Keratinocyte (primary cell): ENCODE data around the gene NHLH1. TPM values are rescaled to one million over a fixed set of nuclear protein-coding genes. Genes with fewer than 3 reads are reported as not detected.

Experiments used
- DNase-seq: peaks from one replicate; pipeline ENCODE4 v3.0.0-alpha.2; 2011; ENCODE audit warnings: low read depth, missing footprints, low spot score
- FAIRE-seq: peaks from 2 replicates; lab custom pipeline; 2011; peaks lifted over from hg19 to GRCh38; lab: Jason Lieb, UNC
- H2AFZ ChIP-seq: 2 replicates; pipeline ENCODE4 v1.6.0; 2012; ENCODE audit warnings: low read length, control low read depth, inconsistent platforms; ENCODE audit not compliant: control insufficient read depth
- H3K27ac ChIP-seq: 2 replicates; pipeline ENCODE4 v1.5.1; 2011; ENCODE audit warnings: low read length; ENCODE audit not compliant: control insufficient read depth, insufficient read depth
- H3K27me3 ChIP-seq: 3 replicates; pipeline ENCODE4 v1.6.0; 2011; ENCODE audit warnings: low read length; ENCODE audit not compliant: control insufficient read depth, insufficient read depth; ENCODE audit errors: extremely low read depth
- H3K36me3 ChIP-seq, 2 experiments: 2 replicates in 1 of 2; 3 replicates in 1 of 2; pipeline ENCODE4 v1.5.1; 2011; ENCODE audit warnings: low read length in 2 of 2, mild to moderate bottlenecking in 1 of 2; ENCODE audit not compliant: control insufficient read depth in 2 of 2, insufficient read depth in 2 of 2; ENCODE audit errors: extremely low read depth in 1 of 2
- H3K4me1 ChIP-seq: 3 replicates; pipeline ENCODE4 v1.5.1; 2011; ENCODE audit warnings: low read length; ENCODE audit not compliant: control insufficient read depth, insufficient read depth; ENCODE audit errors: extremely low read depth
- H3K4me2 ChIP-seq: 3 replicates; pipeline ENCODE4 v1.6.0; 2011; ENCODE audit warnings: low read depth, low read length; ENCODE audit not compliant: control insufficient read depth, insufficient read depth; ENCODE audit errors: extremely low read depth
- H3K4me3 ChIP-seq, 3 experiments: fragments of 200-600 bp in 1 of 3; sonication (generic) in 1 of 3; 2 replicates in 2 of 3; 3 replicates in 1 of 3; pipeline ENCODE4 v1.5.1; 2011 to 2016; ENCODE audit warnings: low read length in 3 of 3, mild to moderate bottlenecking in 3 of 3, control low read depth in 2 of 3, inconsistent platforms in 1 of 3, low read depth in 1 of 3, mixed read lengths in 1 of 3, mixed run types in 1 of 3, moderate library complexity in 1 of 3; ENCODE audit not compliant: control insufficient read depth in 2 of 3, insufficient read depth in 2 of 3; ENCODE audit errors: extremely low read depth in 1 of 3
- H3K79me2 ChIP-seq: 2 replicates; pipeline ENCODE4 v1.6.0; 2012; ENCODE audit warnings: low read length; ENCODE audit not compliant: control insufficient read depth, insufficient read depth
- H3K9ac ChIP-seq: 3 replicates; pipeline ENCODE4 v1.6.0; 2011; ENCODE audit warnings: low read length; ENCODE audit not compliant: control insufficient read depth, insufficient read depth; ENCODE audit errors: extremely low read depth
- H3K9me1 ChIP-seq: 3 replicates; pipeline ENCODE4 v1.6.0; 2011; ENCODE audit warnings: low read length; ENCODE audit not compliant: control insufficient read depth, insufficient read depth; ENCODE audit errors: extremely low read depth
- H3K9me3 ChIP-seq: 2 replicates; pipeline ENCODE4 v1.5.1; 2012; ENCODE audit warnings: low read depth, low read length; ENCODE audit not compliant: control insufficient read depth
- H4K20me1 ChIP-seq: 3 replicates; pipeline ENCODE4 v1.6.0; 2011; ENCODE audit warnings: low read length; ENCODE audit not compliant: control insufficient read depth, insufficient read depth; ENCODE audit errors: extremely low read depth
- CTCF ChIP-seq, 3 experiments: IDR thresholded peaks in 1 of 3; conservative IDR thresholded peaks in 1 of 3; optimal IDR thresholded peaks in 1 of 3; 2 replicates in 2 of 3; 3 replicates in 1 of 3; pipeline versions ENCODE3 to v1.5.1; 2011; ENCODE audit warnings: low read length in 3 of 3, mild to moderate bottlenecking in 3 of 3, moderate library complexity in 2 of 3, control low read depth in 1 of 3, inconsistent platforms in 1 of 3; ENCODE audit not compliant: insufficient read depth in 2 of 3; ENCODE audit errors: extremely low read depth in 1 of 3
- EZH2 ChIP-seq: IDR thresholded peaks from one replicate; pipeline ENCODE4 v1.6.1; 2012; ENCODE audit warnings: inconsistent platforms, mild to moderate bottlenecking, low read length, moderate library complexity
- dilution Hi-C: fragments of 300-500 bp; cut with MboI; formaldehyde crosslinking; loops from one replicate; pipeline ENCODE4 v1.7.0; 2020; ENCODE audit warnings: low sequenced_read_pairs; ENCODE audit not compliant: extremely low pct_ligation_motif_present
- polyA plus RNA-seq, 5 experiments: library from polyadenylated mRNA; depleted of rRNA in 3 of 5; stranded (reverse) in 3 of 5; stranded (forward) in 1 of 5; unstranded in 1 of 5; fragments of >200 nt; gene quantifications; 1 replicate in 1 of 5; 2 replicates in 3 of 5; 3 replicates in 1 of 5; pipeline versions ENCODE4 v1.2.1 to v1.2.3, GENCODE V29; 2011 to 2012; ENCODE audit warnings: missing spikeins in 2 of 5, low read depth in 1 of 5, low replicate concordance in 1 of 5

Gene NHLH1
- polyA plus RNA-seq, 1 donor (not counting 4 experiments of a cell fraction or from before 2014, with no cell fraction given): 0.13 TPM

GRCh38 chr1:160363951-160364735, 2.7 kb upstream of the NHLH1 start:
- Histone ChIP-seq H3K9me1 (no peaks in the 10 kb centered on the region), H3K79me2 (no peaks in the 10 kb centered on the region), H3K4me3 (no peak overlapping the region), H3K36me3 (peaks cover 0 to 7% of the 10 kb centered on the region in 2 experiments), H3K4me2 (no peak overlapping the region), H3K9me3 (no peaks in the 10 kb centered on the region), H2AFZ (no peak overlapping the region), H3K4me1 (no peaks in the 10 kb centered on the region), H3K27ac (no peak overlapping the region), H3K9ac (no peak overlapping the region), H4K20me1 (no peaks in the 10 kb centered on the region), H3K27me3 (no peaks in the 10 kb centered on the region)
- FAIRE-seq: no peak
- dilution Hi-C loops: no loop called here
- DNase-seq: no peak
- TF ChIP-seq EZH2: no peak
- TF ChIP-seq CTCF (optimal IDR thresholded peaks at IDR 0.05 in 1 of 3, IDR thresholded peaks at IDR 0.05 in 1 of 3, conservative IDR thresholded peaks at IDR 0.05 in 1 of 3; ENCODE audit: extremely low read depth in 1 of 3, insufficient read depth in 2 of 3, low read length in 3 of 3): peak in 1 of 3 experiments; percentile 20

GRCh38 chr1:160365325-160365724, 1.5 kb upstream of the NHLH1 start:
- H3K36me3 ChIP-seq: peaks cover 0 to 5% of the 10 kb centered on the region in 2 experiments
- no peaks in the 10 kb centered on the region for H3K79me2 ChIP-seq
- TF ChIP-seq EZH2 (no peak), CTCF (optimal IDR thresholded peaks at IDR 0.05 in 1 of 3, IDR thresholded peaks at IDR 0.05 in 1 of 3, conservative IDR thresholded peaks at IDR 0.05 in 1 of 3; ENCODE audit: extremely low read depth in 1 of 3, insufficient read depth in 2 of 3, low read length in 3 of 3) (no peak)
- H3K9me1 ChIP-seq: no peaks in the 10 kb centered on the region
- H3K4me1 ChIP-seq: no peaks in the 10 kb centered on the region
- H4K20me1 ChIP-seq: no peaks in the 10 kb centered on the region
- dilution Hi-C loops: no loop called here
- FAIRE-seq: no peak
- no peak overlapping the region for H3K27ac ChIP-seq
- no peak overlapping the region for H3K4me3 ChIP-seq
- DNase-seq: no peak
- no peaks in the 10 kb centered on the region for H3K27me3 ChIP-seq
- H3K4me2 ChIP-seq: no peak overlapping the region
- no peak overlapping the region for H3K9ac ChIP-seq
- no peaks in the 10 kb centered on the region for H3K9me3 ChIP-seq
- no peak overlapping the region for H2AFZ ChIP-seq
